Hepatocyte (in vitro differentiated cells): Measurements from ENCODE around the gene HOXB7.
A peak's percentile ranks its signal among the peaks of the same experiment; 100 is the strongest.

Experiments
- CTCF ChIP-seq: fragments of 200-600 bp; sonication (generic); IDR thresholded peaks from 2 replicates; pipeline ENCODE4 v1.5.1; 2016; ENCODE audit warnings: antibody characterized with exemption, mild to moderate bottlenecking; ENCODE audit not compliant: poor library complexity
- EZH2 ChIP-seq: fragments of 200-600 bp; sonication (generic); IDR thresholded peaks from 2 replicates; pipeline ENCODE4 v1.6.1; 2016; ENCODE audit warnings: antibody characterized with exemption, mild to moderate bottlenecking, borderline replicate concordance
- EZH2phosphoT487 ChIP-seq: fragments of 200-600 bp; sonication (generic); IDR thresholded peaks from one replicate; pipeline ENCODE4 v1.6.1; 2018; ENCODE audit warnings: antibody characterized with exemption, mild to moderate bottlenecking, low read depth, moderate library complexity; ENCODE audit not compliant: unreplicated experiment, severe bottlenecking

DNA sequence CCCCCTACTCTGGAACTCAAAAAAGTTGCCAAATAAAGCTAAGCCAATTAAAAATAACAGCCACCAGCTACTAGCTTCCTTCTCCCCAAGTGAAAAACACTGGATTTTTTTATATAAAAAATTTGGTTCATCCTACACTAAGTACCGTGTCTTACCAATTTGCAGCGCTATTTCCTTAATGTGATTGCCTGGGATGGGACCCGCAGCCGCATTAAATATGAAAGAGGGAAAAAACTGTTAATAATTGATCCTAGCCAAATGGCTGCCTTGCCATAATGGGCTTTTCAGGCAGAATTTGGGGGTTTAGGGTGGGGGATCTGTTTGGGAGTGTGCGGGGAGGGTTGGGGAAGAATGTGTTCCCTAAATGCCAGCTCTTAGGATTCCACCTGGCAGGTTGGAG is 13.3 kb upstream of the HOXB7 start:
- TF ChIP-seq CTCF (no peak), EZH2 (no peak), EZH2phosphoT487 (peak; percentile 42)
